ENCODE data around the gene ZNF100.

GRCh38 chr19:21694171-21694906 lies 73.0 kb downstream of the ZNF100 start:
- TF ChIP-seq CTCF (IDR thresholded peaks at IDR 0.05) (no peak), POLR2AphosphoS5 (IDR thresholded peaks at IDR 0.05; ENCODE audit: low read depth, low read length) (no peak)
